Skeletal muscle satellite cell (primary cell): Measurements from ENCODE around the gene NDRG2.
"Not testable (repeated sequence)": the region's sequence is repeated elsewhere in the genome, so short reads cannot be mapped to it uniquely, and the experiment has no call there.

ENCODE experiments used
- H3K27me3 ChIP-seq: 2 replicates; pipeline ENCODE4 v1.7.0; 2013; ENCODE audit warnings: low read length; ENCODE audit not compliant: control insufficient read depth, insufficient read depth
- H3K36me3 ChIP-seq: 2 replicates; pipeline ENCODE4 v1.7.0; 2013; ENCODE audit warnings: mild to moderate bottlenecking, control low read depth, low read length; ENCODE audit not compliant: insufficient read depth
- H3K4me1 ChIP-seq: 2 replicates; pipeline ENCODE4 v1.7.0; 2013; ENCODE audit warnings: low read length; ENCODE audit not compliant: control insufficient read depth, insufficient read depth
- H3K4me2 ChIP-seq: 2 replicates; pipeline ENCODE4 v1.7.0; 2013; ENCODE audit warnings: mild to moderate bottlenecking, low read length
- H3K4me3 ChIP-seq: 2 replicates; pipeline ENCODE4 v1.7.0; 2013; ENCODE audit warnings: low read length
- H3K9ac ChIP-seq: 2 replicates; pipeline ENCODE4 v1.7.0; 2013; ENCODE audit warnings: mild to moderate bottlenecking, low read depth, low read length, moderate library complexity
- H3K9me3 ChIP-seq: replicated peaks from 2 replicates; pipeline ENCODE4 v1.7.0; 2013; ENCODE audit warnings: mild to moderate bottlenecking, control low read depth, low read length

Gene NDRG2

GRCh38 chr14:21017528-21018245 lies 7.2 kb downstream of the NDRG2 start:
- peaks cover 42% of the 10 kb centered on the region for H3K27me3 ChIP-seq
- H3K4me3 ChIP-seq = no peak overlapping the region
- H3K4me2 ChIP-seq = no peak overlapping the region
- H3K4me1 ChIP-seq = no peaks in the 10 kb centered on the region
- no peaks in the 10 kb centered on the region for H3K36me3 ChIP-seq
- H3K9me3 ChIP-seq = no peaks in the 10 kb centered on the region
- no peak overlapping the region for H3K9ac ChIP-seq

GRCh38 chr14:21016413-21017190 lies 8.3 kb downstream of the NDRG2 start:
- Histone ChIP-seq H3K27me3 (peaks cover 42% of the 10 kb centered on the region), H3K4me2 (no peak overlapping the region), H3K36me3 (no peaks in the 10 kb centered on the region), H3K9me3 (no peaks in the 10 kb centered on the region), H3K4me3 (no peak overlapping the region), H3K4me1 (no peaks in the 10 kb centered on the region), H3K9ac (no peak overlapping the region)

GRCh38 chr14:21015312-21015711 lies 9.5 kb downstream of the NDRG2 start:
- Histone ChIP-seq H3K27me3 (peaks cover 40% of the 10 kb centered on the region), H3K4me3 (no peak overlapping the region), H3K4me1 (no peaks in the 10 kb centered on the region), H3K9ac (no peak overlapping the region), H3K36me3 (no peaks in the 10 kb centered on the region), H3K4me2 (no peak overlapping the region), H3K9me3 (no peaks in the 10 kb centered on the region)

- no peaks in the 10 kb centered on the region for H3K9me3 ChIP-seq
- no peak overlapping the region for H3K4me3 ChIP-seq
- no peaks in the 10 kb centered on the region for H3K36me3 ChIP-seq
- no peak overlapping the region for H3K9ac ChIP-seq
- H3K4me2 ChIP-seq = no peak overlapping the region
- peaks cover 38% of the 10 kb centered on the region for H3K27me3 ChIP-seq
- no peaks in the 10 kb centered on the region for H3K4me1 ChIP-seq
Observed at GRCh38 chr14:21014761-21015190, 10.1 kb downstream of the NDRG2 start.

GRCh38 chr14:21011136-21011535 lies 13.7 kb downstream of the NDRG2 start:
- H3K27me3 ChIP-seq = peaks cover 28% of the 10 kb centered on the region
- no peak overlapping the region for H3K4me3 ChIP-seq
- no peaks in the 10 kb centered on the region for H3K9me3 ChIP-seq
- H3K36me3 ChIP-seq = no peaks in the 10 kb centered on the region
- no peak overlapping the region for H3K4me2 ChIP-seq
- H3K9ac ChIP-seq = no peak overlapping the region
- no peaks in the 10 kb centered on the region for H3K4me1 ChIP-seq

GRCh38 chr14:21009721-21010120 lies 15.1 kb downstream of the NDRG2 start:
- not testable (repeated sequence) for H3K4me2 ChIP-seq, H3K4me1 ChIP-seq, H3K9me3 ChIP-seq, H3K9ac ChIP-seq, H3K4me3 ChIP-seq, H3K36me3 ChIP-seq
- H3K27me3 ChIP-seq = peaks cover 28% of the 10 kb centered on the region

GRCh38 chr14:21003788-21004346 lies 21.0 kb downstream of the NDRG2 start:
- Histone ChIP-seq H3K9me3 (no peaks in the 10 kb centered on the region), H3K4me3 (no peak overlapping the region), H3K4me2 (no peak overlapping the region), H3K9ac (no peak overlapping the region), H3K36me3 (no peaks in the 10 kb centered on the region), H3K4me1 (peaks cover 4% of the 10 kb centered on the region), H3K27me3 (no peaks in the 10 kb centered on the region)

- Histone ChIP-seq H3K36me3 (peaks cover 14% of the 10 kb centered on the region), H3K4me3 (no peak overlapping the region), H3K9me3 (no peaks in the 10 kb centered on the region), H3K4me2 (no peak overlapping the region), H3K4me1 (peaks cover 7% of the 10 kb centered on the region), H3K27me3 (no peaks in the 10 kb centered on the region), H3K9ac (no peak overlapping the region)
Observed at GRCh38 chr14:21001218-21001617, 23.6 kb downstream of the NDRG2 start.

- Histone ChIP-seq H3K4me2 (no peak overlapping the region), H3K9me3 (no peaks in the 10 kb centered on the region), H3K9ac (no peak overlapping the region), H3K27me3 (no peaks in the 10 kb centered on the region), H3K36me3 (peaks cover 30% of the 10 kb centered on the region), H3K4me3 (no peak overlapping the region), H3K4me1 (peaks cover 7% of the 10 kb centered on the region)
Observed at GRCh38 chr14:20999591-20999990, 25.3 kb downstream of the NDRG2 start.

GRCh38 chr14:20998674-20999366 lies 26.0 kb downstream of the NDRG2 start, which contains the start of gene SLC39A2:
Gene SLC39A2, plus strand, starts transcription at chr14:20999293. Its CDS starts 154 bp downstream, at chr14:20999447.
- peaks cover 38% of the 10 kb centered on the region for H3K36me3 ChIP-seq
- peak within 1 kb of the TSS; percentile 28 for H3K4me2 ChIP-seq
- peaks cover 7% of the 10 kb centered on the region for H3K4me1 ChIP-seq
- no peak within 1 kb of the TSS for H3K4me3 ChIP-seq
- H3K9ac ChIP-seq = no peak within 1 kb of the TSS
- no peaks in the 10 kb centered on the region for H3K9me3 ChIP-seq
- H3K27me3 ChIP-seq = no peaks in the 10 kb centered on the region

GRCh38 chr14:20998139-20998538 lies 26.7 kb downstream of the NDRG2 start:
- peaks cover 40% of the 10 kb centered on the region for H3K36me3 ChIP-seq
- H3K4me2 ChIP-seq = no peak overlapping the region
- H3K4me1 ChIP-seq = peaks cover 7% of the 10 kb centered on the region
- H3K27me3 ChIP-seq = no peaks in the 10 kb centered on the region
- no peak overlapping the region for H3K9ac ChIP-seq
- H3K4me3 ChIP-seq = no peak overlapping the region
- H3K9me3 ChIP-seq = no peaks in the 10 kb centered on the region
